GM19238 (cell line): ENCODE results near the gene SRD5A1.

ENCODE experiments used
- DNase-seq: peaks from one replicate; pipeline ENCODE4 v3.0.0; 2011; ENCODE audit warnings: low spot score; ENCODE audit not compliant: insufficient read length

The SRD5A1 gene

DNA sequence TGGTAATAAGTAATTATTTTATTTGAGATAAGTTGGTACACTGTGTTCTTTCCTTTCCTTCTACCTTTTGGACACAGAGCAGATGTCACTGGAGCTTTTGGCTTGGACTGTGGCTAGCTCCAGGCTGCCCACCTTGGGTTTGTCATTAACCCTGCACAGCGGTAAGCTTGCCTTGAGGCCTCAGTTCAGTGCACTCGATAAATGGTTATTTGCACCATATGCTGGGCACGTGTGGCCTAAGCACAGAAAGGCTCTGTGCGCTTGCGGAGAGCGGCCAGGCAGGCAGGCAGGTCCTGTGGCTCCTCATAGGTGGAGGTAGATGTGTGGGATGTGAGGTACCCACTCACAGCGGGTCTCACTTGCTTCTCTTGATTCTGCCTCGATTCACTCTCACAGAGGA is 50.0 kb downstream of the SRD5A1 start:
- no peak for DNase-seq

DNA sequence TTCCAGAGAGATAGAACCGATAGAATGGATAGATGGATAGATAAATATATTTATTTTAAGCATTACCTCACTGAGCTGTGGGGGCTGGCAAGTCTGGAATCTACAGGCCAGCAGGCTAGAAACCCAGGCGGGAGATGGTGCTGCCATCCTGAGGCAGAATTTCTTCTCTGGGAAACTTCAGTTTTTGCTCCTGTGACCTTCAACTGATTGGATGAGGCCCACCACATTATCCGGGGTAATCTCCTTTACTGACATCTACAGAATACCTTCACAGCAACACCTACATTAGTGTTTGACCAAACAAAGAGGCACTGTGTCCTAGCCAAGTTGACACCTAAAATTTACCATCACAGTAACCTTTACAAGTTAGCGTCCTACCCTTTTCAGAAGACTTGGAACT is 50.8 kb downstream of the SRD5A1 start:
- DNase-seq, result no peak

DNA sequence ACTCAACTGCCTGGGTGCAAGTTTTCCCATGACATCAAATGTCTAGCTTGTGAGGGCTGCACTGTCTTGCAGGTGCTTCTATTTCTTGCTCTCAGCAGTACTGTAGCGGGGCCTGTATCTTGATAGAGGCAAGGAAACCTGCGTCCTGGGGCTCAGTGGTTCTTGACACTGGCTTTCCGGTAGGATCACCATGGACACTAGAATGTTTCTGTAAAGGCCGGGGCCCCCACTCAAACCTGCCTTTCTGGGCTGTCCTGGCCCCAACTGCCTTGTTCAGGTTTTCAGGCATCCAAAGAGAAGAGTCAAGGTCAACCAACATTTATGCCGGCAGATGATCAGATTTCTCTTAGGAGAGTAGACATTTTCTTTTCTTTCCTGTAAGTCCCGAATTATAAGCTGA is 53.3 kb downstream of the SRD5A1 start:
- DNase-seq, result no peak

DNA sequence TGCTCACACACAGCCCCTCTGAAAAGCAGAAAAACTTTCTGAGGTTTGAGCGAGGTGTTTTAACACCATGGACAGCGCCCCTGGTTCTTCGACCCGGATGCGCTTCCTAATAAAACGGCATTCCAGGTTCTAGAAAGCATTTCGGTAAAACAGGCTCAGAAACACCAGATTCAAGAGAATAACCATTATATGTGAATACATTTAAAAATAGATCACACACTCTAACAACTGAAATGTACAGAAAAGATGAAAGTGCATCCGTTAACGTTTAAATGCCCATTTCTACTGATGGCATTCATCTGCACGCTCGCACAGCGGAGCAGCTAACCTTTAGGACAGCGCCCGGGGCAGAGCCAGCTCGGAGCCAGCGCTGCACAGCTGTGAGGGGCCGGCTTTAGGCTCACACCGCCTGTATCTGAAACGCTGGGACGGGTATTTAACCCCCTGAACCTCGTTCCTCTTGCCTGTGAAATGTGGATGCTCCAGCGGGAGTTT is 53.7 kb downstream of the SRD5A1 start:
- no peak for DNase-seq

DNA sequence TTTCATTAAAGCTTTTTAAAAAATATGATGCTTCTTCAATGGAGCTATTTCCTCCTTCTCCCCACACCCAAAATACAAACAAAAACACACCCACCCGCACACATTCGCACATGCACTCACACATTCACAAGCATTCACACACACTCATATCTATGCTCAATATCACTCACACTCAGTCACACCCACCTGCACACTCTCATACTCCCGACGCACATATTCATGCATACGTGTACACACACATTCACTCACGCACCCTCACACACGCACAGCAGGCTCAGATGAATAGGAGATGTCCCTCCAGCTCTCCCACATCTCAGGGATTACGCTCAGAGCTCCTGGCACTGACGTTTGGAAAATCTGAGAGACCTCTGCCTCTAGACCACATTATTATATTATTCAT is 54.3 kb downstream of the SRD5A1 start:
- no peak for DNase-seq

DNA sequence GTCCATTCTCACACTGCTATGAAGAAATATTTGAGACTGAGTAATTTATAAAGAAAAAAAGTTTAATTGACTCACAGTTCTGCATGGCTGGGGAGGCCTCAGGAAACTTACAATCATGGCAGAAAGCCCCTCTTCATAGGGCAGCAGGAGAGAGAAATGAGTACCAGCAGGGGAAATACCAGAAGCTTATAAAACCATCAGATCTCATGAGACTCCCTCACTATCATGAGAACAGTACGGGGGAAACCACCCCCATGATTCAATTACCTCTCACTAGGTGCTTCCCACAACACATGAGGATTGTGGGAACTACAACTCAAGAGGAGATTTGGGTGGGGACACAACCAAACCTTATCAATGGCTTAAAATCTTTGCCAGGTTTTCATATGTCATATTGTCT is 59.7 kb downstream of the SRD5A1 start:
- DNase-seq, result no peak

DNA sequence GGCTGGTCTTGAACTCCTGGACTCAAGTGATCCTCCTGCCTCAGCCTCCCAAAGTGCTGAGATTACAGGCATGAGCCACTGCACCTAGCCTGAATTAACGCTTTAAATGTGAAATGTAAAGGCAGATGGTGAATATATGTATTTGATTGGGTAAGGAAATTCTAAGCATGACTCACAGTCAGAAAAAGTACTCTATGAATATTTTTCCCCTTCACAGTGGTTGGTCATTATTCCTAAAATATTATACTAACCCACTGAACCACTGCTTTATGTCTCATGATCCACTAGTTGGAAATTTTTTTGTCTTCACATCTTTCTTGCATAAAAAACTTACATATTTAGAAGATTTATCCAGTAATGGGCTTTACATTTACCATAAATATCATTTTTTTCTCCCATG is 65.5 kb downstream of the SRD5A1 start:
- DNase-seq, result no peak

DNA sequence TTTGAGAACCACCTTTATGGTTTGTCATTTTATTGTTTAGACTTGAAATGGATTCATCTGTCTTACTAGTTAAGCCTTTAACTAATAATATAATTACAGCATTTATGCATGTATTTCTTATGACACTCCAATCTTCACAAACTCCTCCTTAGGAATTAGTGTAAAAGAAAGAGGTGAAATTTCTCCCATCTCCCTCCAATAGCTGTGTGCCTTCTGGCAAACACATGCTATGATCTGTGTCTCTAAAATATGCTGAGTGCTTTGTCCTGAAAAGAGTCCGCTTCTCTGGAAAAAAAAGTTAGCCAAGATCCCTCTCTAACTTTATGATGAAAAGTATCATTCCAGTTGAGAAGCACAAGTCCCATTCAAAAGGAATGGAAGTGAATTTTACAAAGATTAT is 66.1 kb downstream of the SRD5A1 start:
- no peak for DNase-seq

DNA sequence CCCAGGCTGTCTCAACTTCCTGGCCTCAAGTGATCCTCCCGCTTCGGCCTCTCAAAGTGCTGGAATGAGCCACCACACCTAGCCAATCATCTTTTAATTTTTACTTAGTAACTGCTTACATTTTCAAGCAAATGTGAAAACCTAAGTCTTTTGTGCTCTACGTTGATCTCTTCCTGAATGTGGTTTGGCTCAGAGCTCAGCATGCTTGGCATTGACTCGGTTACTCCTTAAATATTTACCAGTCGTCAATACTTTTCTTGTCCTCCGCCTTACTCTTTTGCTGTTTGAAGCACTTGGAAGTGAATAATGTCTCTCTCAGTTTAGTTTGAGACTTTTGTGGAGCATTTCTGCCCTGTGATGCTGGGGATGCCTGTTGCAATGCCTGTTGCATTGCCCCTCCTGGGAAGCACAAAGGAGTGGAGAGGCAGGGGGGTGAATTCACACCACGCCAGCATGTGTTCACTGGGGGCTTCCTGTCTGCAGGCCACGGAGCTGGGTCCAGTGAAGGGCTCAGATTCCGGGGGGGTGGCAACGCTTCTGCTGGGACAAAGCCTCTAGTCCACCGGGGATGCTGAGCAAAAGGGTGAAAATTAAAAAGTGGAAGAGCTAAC is 66.9 kb downstream of the SRD5A1 start:
- no peak for DNase-seq

DNA sequence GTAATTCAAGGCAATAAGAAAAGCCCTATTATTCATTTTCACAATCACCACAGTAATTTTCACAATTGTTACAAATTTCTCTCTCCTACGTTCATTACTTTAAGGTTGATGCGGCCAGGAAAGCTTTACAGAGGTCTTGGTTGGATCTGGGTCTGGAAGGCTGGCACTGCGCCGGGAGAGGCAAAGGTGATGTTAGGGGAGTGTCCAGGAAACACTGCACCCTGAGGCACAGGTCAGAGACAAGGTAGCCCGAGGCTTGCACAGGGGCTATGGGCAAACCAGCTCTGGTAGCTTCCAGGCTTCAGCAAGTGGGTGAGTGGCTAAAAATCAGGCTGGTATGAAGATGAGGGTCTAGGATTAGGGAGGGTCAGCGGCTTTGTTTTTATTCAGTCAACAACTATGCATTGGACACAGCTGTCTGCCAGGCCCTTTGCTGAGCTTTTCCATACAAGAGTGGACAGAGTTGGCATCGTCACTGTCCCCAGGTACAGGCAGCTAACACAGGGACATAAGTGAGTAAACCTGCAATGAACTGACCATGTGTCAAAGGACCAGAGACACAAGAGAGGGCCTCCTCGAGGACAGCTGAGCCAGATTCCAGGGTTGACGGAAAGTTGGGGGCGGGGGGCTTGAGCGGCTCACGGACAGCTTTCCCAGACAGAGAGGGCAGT is 67.6 kb downstream of the SRD5A1 start:
- DNase-seq, result no peak

DNA sequence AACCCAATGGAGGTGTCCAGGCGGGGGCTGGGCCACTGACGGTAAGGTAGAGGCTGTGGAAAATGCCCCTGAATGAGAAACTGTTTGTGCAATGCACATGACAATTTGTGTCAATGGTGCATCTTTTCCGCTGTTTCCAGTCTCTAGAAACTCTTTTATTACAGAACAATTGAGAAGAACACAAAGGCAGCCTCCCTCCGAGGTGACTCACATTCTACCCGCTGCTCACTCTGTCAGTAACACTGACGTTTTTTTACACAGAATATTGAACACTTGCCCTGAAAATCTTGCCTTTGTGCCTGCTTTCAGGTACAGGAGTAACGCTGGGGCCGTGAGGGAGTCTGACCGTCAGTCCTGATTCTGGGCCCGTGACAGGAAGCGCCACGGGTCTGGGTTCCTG is 68.3 kb downstream of the SRD5A1 start:
- DNase-seq, result no peak

DNA sequence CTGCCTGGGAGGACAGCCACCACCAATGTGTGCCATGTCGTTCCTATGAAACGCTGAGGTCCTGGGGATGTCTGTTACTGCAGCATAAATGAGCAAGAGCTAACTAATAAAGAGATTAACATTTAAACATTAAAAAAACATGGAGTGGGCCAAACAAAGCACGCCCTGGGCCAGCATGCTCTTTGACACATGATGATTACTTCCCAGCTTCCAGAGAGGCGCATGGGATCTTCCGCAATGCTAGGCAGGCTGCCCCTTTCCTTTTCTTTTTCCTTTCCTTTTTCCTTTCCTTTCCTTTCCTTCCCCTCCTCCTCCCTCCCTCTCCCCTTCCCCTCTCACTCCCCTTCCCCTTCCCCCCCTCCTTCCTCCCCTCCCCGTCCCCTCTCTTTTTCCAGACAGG is 69.4 kb downstream of the SRD5A1 start:
- DNase-seq, result no peak

DNA sequence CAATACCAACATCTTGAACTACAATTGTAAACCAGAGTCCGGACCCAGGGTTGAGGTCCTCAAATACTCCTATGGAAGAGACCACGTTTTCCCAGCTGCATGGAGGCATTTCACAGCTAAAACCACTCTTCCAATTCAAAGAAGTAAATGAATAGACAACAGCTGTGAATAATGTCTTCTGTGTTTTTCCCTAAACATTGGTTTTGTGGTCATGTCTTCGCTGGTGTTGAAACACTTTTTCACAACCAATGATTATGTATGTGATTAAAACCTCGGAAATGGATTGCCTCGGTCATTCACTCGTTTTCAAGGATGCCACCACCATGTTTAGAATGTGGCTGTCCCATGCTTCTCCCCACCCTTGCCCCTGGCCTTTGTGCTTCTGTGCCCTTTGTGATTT is 70.6 kb downstream of the SRD5A1 start:
- no peak for DNase-seq

DNA sequence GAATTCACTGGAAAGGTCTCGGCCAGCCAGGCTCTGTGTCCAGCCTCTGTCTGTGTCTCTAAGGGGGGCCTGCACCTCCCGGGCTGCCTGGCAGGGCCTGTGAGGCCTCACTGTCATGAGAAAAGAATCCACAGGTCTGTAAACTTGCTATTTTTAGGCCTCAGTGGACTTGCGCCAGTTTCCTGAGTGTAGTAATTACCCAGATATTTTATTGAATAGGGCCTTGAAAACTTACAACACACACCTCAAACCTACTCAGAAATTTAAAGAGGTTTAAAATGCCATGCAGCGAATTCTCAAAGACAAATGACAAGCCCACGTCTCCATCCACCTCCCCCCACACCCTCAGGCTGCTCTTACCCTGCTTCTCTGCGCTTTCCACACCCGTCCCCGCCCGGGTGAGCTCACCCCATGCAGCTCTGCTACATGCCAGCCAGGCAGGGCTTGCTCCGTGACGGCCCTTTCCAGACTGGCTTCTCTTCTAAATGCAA is 71.2 kb downstream of the SRD5A1 start:
- DNase-seq, result no peak

DNA sequence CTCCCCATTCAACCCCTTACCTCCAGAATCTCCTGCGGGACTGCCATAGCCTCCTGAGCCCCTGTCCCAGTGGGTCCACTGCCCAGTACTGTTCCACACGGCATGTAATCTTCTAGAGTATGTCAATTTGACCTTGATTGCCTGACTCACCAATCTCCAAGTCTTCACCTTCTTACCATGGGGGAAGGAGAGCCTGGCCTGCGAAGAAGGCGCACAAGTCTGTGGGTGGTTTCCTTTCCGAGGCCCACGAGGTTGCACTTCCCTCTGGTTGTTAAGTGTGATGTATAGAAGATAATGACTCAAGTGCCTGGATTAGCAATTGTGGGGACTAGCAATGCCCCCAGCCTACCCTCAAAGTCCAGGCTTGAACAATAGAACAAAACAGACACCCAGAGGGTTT is 71.8 kb downstream of the SRD5A1 start:
- DNase-seq, result no peak

DNA sequence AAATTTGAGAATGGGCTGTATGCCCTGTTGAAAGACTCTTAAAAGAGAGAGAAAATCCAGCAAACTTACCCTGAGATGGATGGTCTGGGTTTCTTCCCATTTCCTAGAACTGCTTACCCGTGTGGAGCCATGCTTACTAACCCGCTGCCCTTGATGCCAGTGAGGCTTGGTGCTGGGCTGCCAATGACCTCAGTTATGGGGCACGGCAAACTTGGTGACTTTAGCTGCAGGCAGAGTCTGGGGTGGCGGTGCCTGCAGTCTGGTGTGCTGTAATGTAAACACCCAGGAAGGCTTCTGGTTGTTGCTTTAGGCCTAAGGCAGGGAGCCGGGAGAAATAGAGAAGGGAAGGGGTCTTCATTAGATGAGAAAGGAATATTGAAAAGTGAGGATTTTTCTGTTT is 72.7 kb downstream of the SRD5A1 start:
- no peak for DNase-seq

DNA sequence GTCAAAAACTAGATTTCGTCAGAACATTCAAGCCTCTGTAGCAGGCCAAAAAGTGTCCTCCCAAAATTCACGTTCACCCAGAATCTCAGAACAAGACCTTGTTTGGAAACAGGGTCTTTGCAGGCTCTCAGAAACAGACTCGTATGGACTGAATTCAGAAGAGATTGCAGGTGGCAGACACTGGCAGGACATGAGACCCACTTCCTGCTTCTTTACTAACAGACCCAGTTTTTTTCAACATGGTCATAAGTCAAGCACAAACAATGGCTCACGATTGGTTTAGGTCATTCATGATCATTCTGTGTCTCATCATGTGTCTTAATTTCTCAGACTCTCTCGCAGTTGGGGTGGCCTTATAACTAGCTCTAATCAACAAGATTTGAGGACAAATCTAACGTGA is 74.6 kb downstream of the SRD5A1 start:
- no peak for DNase-seq

DNA sequence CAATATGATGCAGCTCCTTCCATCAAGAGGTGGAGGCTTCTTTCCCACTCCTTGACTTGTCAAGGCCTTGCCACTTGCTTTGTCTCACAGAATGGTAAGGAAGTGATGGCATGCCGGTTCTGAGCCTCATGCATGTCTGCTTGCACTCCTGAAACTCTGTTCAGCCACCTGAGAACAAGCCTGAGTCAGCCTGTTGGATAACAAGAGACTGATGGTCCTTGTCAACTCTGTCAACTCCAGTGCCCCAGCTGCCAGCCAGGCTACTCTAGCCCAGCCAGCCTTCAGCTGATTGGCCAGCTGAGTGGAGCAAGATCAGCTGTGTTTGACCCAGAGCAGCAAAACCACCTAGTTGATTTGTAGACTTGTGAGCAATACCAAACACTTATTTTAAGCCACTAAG is 75.6 kb downstream of the SRD5A1 start:
- DNase-seq, result no peak

DNA sequence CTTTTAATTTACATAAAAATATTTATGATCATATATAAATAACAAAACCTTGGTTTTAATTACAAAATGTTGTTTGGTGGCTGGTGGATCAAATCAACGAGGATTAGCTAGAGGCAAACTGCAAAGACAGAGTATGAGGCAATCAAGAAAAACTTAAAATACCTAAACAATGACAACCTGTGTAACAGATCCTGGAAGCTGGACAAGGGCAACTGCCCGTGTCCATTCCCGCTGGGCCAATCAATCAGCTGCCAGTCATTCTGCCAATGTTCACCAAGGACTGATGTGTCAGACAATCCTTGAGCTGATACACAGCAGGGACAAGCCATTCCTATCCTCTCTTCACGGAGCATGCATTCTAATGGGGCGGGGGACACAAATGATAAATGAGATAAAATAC is 76.8 kb downstream of the SRD5A1 start:
- no peak for DNase-seq

DNA sequence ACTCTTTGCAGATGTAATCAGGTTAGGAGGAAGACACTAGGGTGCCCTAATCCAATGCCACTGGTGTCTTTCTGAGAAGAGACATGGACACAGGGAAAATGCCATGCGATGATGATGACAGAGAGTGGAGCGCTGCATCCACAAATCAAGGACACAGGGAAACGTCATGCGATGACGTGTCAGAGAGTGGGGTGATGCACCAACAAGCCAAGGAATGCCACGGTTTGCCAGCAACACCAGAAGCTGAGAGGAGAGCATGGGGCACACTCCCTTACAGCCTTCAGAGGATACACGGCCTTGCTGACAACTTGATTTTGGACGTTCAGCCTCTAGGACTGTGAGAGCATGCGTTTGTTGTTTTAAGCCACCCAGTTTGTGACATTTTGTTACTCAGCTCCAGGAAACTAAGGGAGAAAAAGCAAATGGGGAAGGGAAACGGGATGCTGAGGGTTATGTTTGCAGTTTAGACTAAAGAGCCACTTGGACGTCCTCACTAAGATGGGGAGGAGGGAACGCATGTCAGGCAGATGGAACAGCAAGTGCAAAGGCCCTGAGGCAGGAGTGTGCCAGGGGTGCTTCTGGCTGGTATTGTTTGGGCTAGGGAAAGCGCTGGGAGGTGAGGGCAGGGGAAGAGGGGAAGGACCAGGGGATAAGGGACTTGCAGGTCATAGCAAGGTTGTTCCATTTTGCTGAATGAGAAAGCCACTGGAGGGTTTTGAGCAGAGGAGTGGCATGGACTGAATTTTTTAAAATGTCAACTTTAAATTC is 77.5 kb downstream of the SRD5A1 start:
- DNase-seq, result no peak

DNA sequence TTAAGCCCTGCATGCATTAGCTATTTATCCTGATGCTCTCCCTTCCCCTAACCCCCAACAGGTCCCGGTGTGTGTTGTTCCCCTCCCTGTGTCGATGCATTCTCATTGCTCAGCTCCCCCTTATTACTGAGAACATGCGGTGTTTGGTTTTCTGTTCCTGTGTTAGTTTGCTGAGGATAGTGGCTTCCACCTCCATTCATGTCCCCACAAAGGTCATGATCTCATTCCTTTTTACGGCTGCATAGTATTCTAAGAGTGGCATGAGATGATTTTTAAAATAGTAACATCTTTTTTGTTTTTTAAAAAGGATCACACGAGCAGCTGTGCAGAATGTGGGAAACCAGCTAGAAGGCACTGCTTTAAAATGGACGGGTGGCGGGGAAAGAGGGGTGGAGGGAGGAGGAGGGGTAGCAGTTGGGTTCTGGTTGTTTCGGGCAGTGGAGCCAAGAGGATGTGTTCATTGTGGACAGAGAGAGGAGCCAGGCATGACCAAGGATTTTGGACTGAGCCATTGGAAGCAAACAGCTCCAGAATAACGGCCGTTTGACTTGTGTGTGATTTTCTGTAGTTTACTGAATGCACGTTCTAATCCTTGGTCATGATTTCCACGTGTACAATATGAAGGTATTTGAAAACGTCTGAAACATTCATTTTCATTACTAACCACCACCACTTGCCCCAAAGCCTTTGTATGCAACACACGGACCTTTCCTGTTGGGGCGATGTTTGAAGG is 78.3 kb downstream of the SRD5A1 start:
- no peak for DNase-seq

DNA sequence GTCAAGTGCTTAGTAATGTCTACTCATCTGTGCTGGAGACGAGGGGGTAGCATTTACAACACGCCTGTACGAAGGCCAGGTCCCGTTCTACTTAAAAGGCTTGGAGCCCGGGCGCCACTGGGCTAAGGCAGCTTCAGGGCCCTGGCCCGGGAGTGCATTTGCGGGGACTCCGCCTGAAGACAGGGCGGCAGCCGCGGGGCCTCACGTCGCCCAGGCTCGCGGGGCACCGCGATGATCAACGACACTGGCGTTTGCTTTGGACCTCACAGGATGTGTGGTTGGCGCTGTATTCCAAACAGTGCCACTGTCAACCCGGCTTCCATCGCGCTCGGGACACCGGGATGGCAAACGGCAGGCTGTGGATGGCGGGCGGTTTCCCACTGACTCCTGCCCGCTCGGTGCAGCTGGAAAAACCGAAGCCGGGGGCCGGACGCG is 78.9 kb downstream of the SRD5A1 start:
- DNase-seq, result peak; percentile 41
